Tongue (tissue), 2 donors: Measurements from ENCODE around the gene APCDD1L. TPM values are rescaled to one million over a fixed set of nuclear protein-coding genes. Genes with fewer than 3 reads are reported as not detected.
"Not testable (repeated sequence)": the region's sequence is repeated elsewhere in the genome, so short reads cannot be mapped to it uniquely, and the experiment has no call there.

Experiments used
- DNase-seq: peaks from one replicate; pipeline ENCODE4 v3.0.0-alpha.2; 2015
- total RNA-seq: library from RNA; depleted of rRNA; stranded (reverse); fragments of >200 nt; gene quantifications from one replicate; pipeline ENCODE4 v1.2.3, GENCODE V29; 2014

The APCDD1L gene
- total RNA-seq, 1 donor from 2014 or later = 5.1 TPM

GRCh38 chr20:58414786-58415185 lies 100.4 kb downstream of the APCDD1L start:
- DNase-seq = not testable (repeated sequence)

- DNase-seq = not testable (repeated sequence)
These were observed 101.0 kb downstream of the APCDD1L start for GRCh38 chr20:58414216-58414615.

Other genes starting within 250 kb of the APCDD1L start
- gene RAB22A, start 205.7 kb downstream of the APCDD1L start, total RNA-seq = 19.3 TPM
- gene VAPB, start 126.2 kb downstream of the APCDD1L start, total RNA-seq = 37.5 TPM
- gene STX16, start 135.9 kb upstream of the APCDD1L start, total RNA-seq = 67.5 TPM
- 32.2 TPM for gene NPEPL1, start 177.4 kb upstream of the APCDD1L start, total RNA-seq